Trophoblast cell (in vitro differentiated cells and primary cell): Measurements from ENCODE around the gene INS.

Experiments
- DNase-seq, 2 donors: peaks; one replicate each; pipeline ENCODE4 v3.0.0-alpha.2; 2016
- H2AFZ ChIP-seq: 2 replicates; pipeline ENCODE4 v1.6.1; 2013; ENCODE audit warnings: low read length, moderate library complexity, mild to moderate bottlenecking; ENCODE audit not compliant: insufficient read depth, poor library complexity
- H2AK5ac ChIP-seq: 2 replicates; pipeline ENCODE4 v1.6.1; 2013; ENCODE audit warnings: mild to moderate bottlenecking, low read length
- H2BK120ac ChIP-seq: 2 replicates; pipeline ENCODE4 v1.6.1; 2013; ENCODE audit warnings: low read length, mild to moderate bottlenecking, moderate library complexity; ENCODE audit not compliant: insufficient read depth, poor library complexity
- H2BK12ac ChIP-seq: 2 replicates; pipeline ENCODE4 v1.6.1; 2013; ENCODE audit warnings: mild to moderate bottlenecking, low read length, moderate library complexity
- H2BK5ac ChIP-seq: 2 replicates; pipeline ENCODE4 v1.6.1; 2013; ENCODE audit warnings: low read length, low read depth, moderate library complexity, mild to moderate bottlenecking; ENCODE audit not compliant: poor library complexity
- H3K14ac ChIP-seq: 2 replicates; pipeline ENCODE4 v1.6.1; 2013; ENCODE audit warnings: mild to moderate bottlenecking, low read length
- H3K18ac ChIP-seq: 2 replicates; pipeline ENCODE4 v1.6.1; 2013; ENCODE audit warnings: mild to moderate bottlenecking, low read length
- H3K23ac ChIP-seq: 2 replicates; pipeline ENCODE4 v1.6.1; 2013; ENCODE audit warnings: low read length
- H3K27ac ChIP-seq: 2 replicates; pipeline ENCODE4 v1.5.1; 2013; ENCODE audit warnings: low read depth, mild to moderate bottlenecking, inconsistent platforms, low read length, moderate library complexity
- H3K27me3 ChIP-seq: 2 replicates; pipeline ENCODE4 v1.6.1; 2013; ENCODE audit warnings: inconsistent platforms, mild to moderate bottlenecking, low read length, moderate library complexity; ENCODE audit not compliant: insufficient read depth
- H3K36me3 ChIP-seq, 2 experiments: 1 replicate in 1 of 2; 2 replicates in 1 of 2; pipeline ENCODE4 v1.6.1; 2013; ENCODE audit warnings: low read length in 2 of 2, mild to moderate bottlenecking in 2 of 2, moderate library complexity in 1 of 2; ENCODE audit not compliant: insufficient read depth in 2 of 2, control insufficient read depth in 1 of 2
- H3K4ac ChIP-seq: 2 replicates; pipeline ENCODE4 v1.6.1; 2013; ENCODE audit warnings: low read depth, mild to moderate bottlenecking, low read length, moderate library complexity
- H3K4me1 ChIP-seq, 2 experiments: 1 replicate in 1 of 2; 2 replicates in 1 of 2; pipeline ENCODE4 v1.6.1; 2013; ENCODE audit warnings: low read length in 2 of 2, mild to moderate bottlenecking in 2 of 2, moderate library complexity in 1 of 2; ENCODE audit not compliant: insufficient read depth in 2 of 2, control insufficient read depth in 1 of 2
- H3K4me2 ChIP-seq: 2 replicates; pipeline ENCODE4 v1.6.1; 2013; ENCODE audit warnings: inconsistent platforms, mild to moderate bottlenecking, low read length, moderate library complexity
- H3K4me3 ChIP-seq: 2 replicates; pipeline ENCODE4 v1.5.1; 2013; ENCODE audit warnings: mild to moderate bottlenecking, low read depth, low read length, inconsistent platforms
- H3K79me1 ChIP-seq: one replicate; pipeline ENCODE4 v1.6.1; 2013; ENCODE audit warnings: low read length
- H3K79me2 ChIP-seq: 2 replicates; pipeline ENCODE4 v1.6.1; 2013; ENCODE audit warnings: low read length, mild to moderate bottlenecking; ENCODE audit not compliant: control insufficient read depth, insufficient read depth, poor library complexity
- H3K9ac ChIP-seq: 2 replicates; pipeline ENCODE4 v1.6.1; 2013; ENCODE audit warnings: mild to moderate bottlenecking, low read length
- H3K9me3 ChIP-seq: 2 replicates; pipeline ENCODE4 v1.6.1; 2013; ENCODE audit warnings: low read depth, mild to moderate bottlenecking, control low read depth, inconsistent platforms, low read length; ENCODE audit not compliant: insufficient read depth
- H4K12ac ChIP-seq: 2 replicates; pipeline ENCODE4 v1.6.1; 2013; ENCODE audit warnings: low read depth, mild to moderate bottlenecking, low read length, moderate library complexity
- H4K8ac ChIP-seq: 2 replicates; pipeline ENCODE4 v1.6.1; 2013; ENCODE audit warnings: low read depth, mild to moderate bottlenecking, low read length, moderate library complexity
- H4K91ac ChIP-seq: one replicate; pipeline ENCODE4 v1.6.1; 2013; ENCODE audit warnings: low read depth, mild to moderate bottlenecking, low read length, moderate library complexity
- WGBS: extraction: QIAGEN DNeasy Blood & Tissue Kit; methylation state at CpG from one replicate; pipeline ENCODE4 v1.1.7; 2013; ENCODE audit warnings: missing lambda C conversion rate; ENCODE audit not compliant: insufficient read length, insufficient coverage; ENCODE audit errors: extremely low coverage; 5-methylcytosine and 5-hydroxymethylcytosine counted together

Gene INS

DNA sequence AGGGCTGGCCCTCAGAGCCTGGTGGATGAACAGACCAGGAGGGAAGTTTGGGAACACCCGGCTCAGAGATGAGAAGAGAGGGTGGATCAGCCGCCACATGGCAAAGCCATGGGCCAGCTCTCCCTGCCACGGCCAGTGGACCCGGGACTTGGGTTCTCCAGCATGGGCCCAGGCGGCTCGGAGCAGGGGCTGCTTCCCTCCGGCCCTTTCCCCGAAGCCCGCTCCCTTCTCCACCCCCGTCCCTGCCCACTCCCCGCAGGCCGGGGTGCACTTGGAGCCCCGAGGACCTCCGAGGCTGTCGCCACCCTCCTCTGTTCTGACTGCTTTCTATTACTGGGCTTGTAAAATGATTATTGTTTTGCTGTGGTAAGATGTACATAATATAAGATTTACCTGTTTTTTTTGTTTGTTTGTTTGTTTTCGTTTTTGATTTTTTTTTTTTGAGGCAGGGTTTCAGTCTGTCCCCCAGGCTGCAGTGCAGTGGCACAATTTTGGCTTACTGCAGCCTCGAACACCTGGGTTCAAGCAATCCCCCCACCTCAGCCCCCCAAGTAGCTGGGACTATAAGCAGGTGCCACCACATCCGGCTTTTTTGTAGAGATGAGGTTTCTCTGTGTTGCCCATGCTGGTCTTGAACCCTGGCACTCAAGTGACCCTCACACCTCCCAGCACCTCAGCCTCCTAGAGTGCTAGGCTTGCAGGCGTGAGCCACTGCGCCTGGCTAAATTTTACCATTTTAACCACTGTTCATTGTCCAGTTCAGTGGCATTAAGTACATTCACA, 21.9 kb upstream of the INS start:
- no peak overlapping the region for H2AK5ac ChIP-seq
- H3K14ac ChIP-seq: no peak overlapping the region
- H3K18ac ChIP-seq: no peak overlapping the region
- no peak for DNase-seq
- peaks cover 10% of the 10 kb centered on the region for H3K9me3 ChIP-seq
- no peaks in the 10 kb centered on the region for H3K79me2 ChIP-seq
- H4K8ac ChIP-seq: no peak overlapping the region
- no peak overlapping the region for H3K4ac ChIP-seq
- no peaks in the 10 kb centered on the region for H3K27me3 ChIP-seq
- no peaks in the 10 kb centered on the region for H3K79me1 ChIP-seq
- H3K9ac ChIP-seq: no peak overlapping the region
- no peak overlapping the region for H4K91ac ChIP-seq
- H3K27ac ChIP-seq: no peak overlapping the region
- H3K36me3 ChIP-seq: no peaks in the 10 kb centered on the region
- no peaks in the 10 kb centered on the region for H3K4me1 ChIP-seq
- no peak overlapping the region for H2BK5ac ChIP-seq
- no peak overlapping the region for H3K4me3 ChIP-seq
- H4K12ac ChIP-seq: no peak overlapping the region
- no peak overlapping the region for H3K23ac ChIP-seq
- no peak overlapping the region for H2BK120ac ChIP-seq
- no peak overlapping the region for H2BK12ac ChIP-seq
- H3K4me2 ChIP-seq: no peak overlapping the region
- no CpG with 5 or more reads among the region's 20 CpGs for WGBS
- no peak overlapping the region for H2AFZ ChIP-seq

DNA sequence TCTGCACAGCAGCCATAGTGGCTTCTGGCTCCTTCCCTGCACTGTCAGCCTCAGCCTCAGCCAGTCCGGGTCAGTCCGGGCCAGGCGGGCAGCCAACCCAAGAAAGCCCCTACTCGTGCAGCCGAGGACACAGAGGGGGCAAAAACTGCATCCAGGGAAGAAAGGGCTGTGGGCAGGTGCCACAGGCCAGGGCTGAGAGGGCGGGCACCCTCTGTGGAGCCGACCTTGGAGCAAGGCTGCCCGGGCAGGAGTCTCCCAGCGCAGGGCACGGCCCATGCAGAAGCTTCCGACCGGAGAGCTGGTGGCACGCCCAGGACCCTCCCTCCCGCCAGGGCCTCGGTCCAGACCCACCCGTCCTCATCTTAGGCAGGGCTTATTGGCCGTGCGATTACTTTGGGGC, 21.1 kb upstream of the INS start:
- Histone ChIP-seq H3K4me1 (no peaks in the 10 kb centered on the region), H4K8ac (no peak overlapping the region), H2AK5ac (no peak overlapping the region), H3K4ac (no peak overlapping the region), H3K36me3 (no peaks in the 10 kb centered on the region), H3K27me3 (no peaks in the 10 kb centered on the region), H4K12ac (no peak overlapping the region), H3K27ac (no peak overlapping the region), H3K18ac (no peak overlapping the region), H2BK5ac (no peak overlapping the region), H4K91ac (no peak overlapping the region), H3K9me3 (peaks cover 2% of the 10 kb centered on the region), H3K4me2 (no peak overlapping the region), H2BK120ac (no peak overlapping the region), H3K79me1 (no peaks in the 10 kb centered on the region), H2BK12ac (no peak overlapping the region), H3K23ac (no peak overlapping the region), H3K4me3 (no peak overlapping the region), H3K14ac (no peak overlapping the region), H3K9ac (no peak overlapping the region), H3K79me2 (no peaks in the 10 kb centered on the region), H2AFZ (no peak overlapping the region)
- WGBS: no CpG with 5 or more reads among the region's 18 CpGs
- DNase-seq: no peak

DNA sequence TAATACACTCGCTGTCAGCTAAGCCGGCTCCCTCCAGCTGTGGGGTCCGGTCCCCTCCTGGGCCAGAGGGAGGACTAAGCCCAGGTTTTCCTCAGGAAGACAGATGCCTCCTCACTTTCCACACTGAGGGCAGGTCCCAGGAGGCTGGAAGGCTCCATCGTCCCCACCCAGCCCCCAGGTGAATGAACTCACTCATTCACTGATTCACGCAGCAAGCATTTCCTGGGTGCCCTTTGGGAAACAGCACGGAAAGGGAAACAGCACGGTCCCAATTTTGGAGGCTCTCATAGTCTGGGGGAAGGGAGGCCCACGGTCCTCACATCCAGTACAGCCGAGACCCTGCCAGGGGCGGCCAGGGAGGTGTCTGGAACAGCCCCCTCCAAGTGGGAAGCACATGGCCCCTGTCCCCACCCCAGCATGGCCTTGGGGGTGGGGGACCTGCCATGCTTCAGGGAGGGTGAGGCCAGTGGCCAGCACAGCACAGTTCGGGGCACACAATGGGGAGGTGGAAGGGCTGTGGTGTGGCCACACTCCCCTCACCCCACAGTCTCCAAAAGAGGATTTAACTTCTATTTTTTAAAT, 19.9 kb upstream of the INS start:
- Histone ChIP-seq H3K9ac (no peak overlapping the region), H3K9me3 (peaks cover 4% of the 10 kb centered on the region), H3K18ac (no peak overlapping the region), H3K23ac (no peak overlapping the region), H3K79me1 (no peaks in the 10 kb centered on the region), H3K27ac (no peak overlapping the region), H4K12ac (no peak overlapping the region), H3K14ac (no peak overlapping the region), H4K91ac (no peak overlapping the region), H3K4me1 (no peaks in the 10 kb centered on the region), H2BK120ac (no peak overlapping the region), H3K4me3 (peak overlapping the region; percentile 32), H3K79me2 (no peaks in the 10 kb centered on the region), H2BK5ac (no peak overlapping the region), H3K36me3 (no peaks in the 10 kb centered on the region), H2BK12ac (no peak overlapping the region), H3K27me3 (no peaks in the 10 kb centered on the region), H2AFZ (no peak overlapping the region), H3K4me2 (no peak overlapping the region), H2AK5ac (no peak overlapping the region), H3K4ac (no peak overlapping the region), H4K8ac (no peak overlapping the region)
- no CpG with 5 or more reads among the region's 11 CpGs for WGBS
- DNase-seq: no peak

DNA sequence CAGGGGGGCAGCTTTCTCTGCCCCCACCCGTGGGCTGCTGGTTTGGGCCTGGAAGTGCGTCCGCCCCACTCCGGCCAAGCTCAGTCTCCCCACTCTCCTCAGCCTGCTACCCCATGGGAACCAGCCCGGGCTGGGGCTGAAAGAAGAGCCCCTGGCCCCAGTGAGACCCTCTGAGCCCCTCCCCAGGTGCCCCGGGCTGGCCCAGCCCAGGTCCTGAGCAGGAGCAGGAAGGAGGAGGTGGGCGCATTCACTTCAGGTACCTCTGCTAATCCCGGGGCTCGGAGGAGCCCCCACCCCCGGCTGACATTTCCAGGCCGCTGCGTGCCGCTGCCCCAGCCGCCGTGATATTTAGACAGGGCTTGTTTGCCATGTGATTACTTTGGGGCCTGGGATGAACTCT, 19.3 kb upstream of the INS start:
- Histone ChIP-seq H3K79me2 (no peaks in the 10 kb centered on the region), H4K91ac (no peak overlapping the region), H3K18ac (no peak overlapping the region), H3K23ac (no peak overlapping the region), H3K4me1 (no peaks in the 10 kb centered on the region), H2BK12ac (no peak overlapping the region), H3K27me3 (no peaks in the 10 kb centered on the region), H3K4ac (no peak overlapping the region), H3K14ac (no peak overlapping the region), H3K4me2 (no peak overlapping the region), H2BK5ac (no peak overlapping the region), H3K79me1 (no peaks in the 10 kb centered on the region), H4K12ac (no peak overlapping the region), H2AFZ (no peak overlapping the region), H3K27ac (no peak overlapping the region), H3K36me3 (no peaks in the 10 kb centered on the region), H4K8ac (no peak overlapping the region), H3K9me3 (peaks cover 4% of the 10 kb centered on the region), H2BK120ac (no peak overlapping the region), H2AK5ac (no peak overlapping the region), H3K9ac (no peak overlapping the region), H3K4me3 (no peak overlapping the region)
- no CpG with 5 or more reads among the region's 15 CpGs for WGBS
- DNase-seq: no peak
